GM21529 (cell line): ENCODE results near the gene MTMR3.

Source experiments
- ATAC-seq: cut with Tn5 transposase; IDR thresholded peaks from one replicate; pipeline ENCODE4 v1.9.1; 2021; ENCODE audit not compliant: unreplicated experiment

The MTMR3 gene

DNA sequence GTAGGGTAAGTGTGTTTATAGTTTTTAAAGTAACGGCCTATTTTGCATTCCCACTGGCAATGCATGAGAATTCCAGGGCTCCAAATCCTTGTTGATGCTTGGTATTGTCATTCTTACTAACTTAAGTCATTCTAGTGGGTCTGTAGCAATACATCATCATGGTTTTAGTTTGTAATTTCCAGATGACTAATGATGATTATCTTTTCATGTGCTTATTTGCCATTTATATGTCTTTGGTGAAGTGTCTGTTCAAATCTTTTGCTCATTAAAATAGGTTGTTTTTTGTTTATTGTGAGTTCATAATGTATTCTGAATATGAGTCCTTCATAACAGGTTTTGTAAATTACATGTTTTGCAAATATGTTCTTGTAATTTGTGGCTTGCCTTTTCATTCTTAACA, 31.2 kb downstream of the MTMR3 start:
- no peak for ATAC-seq

DNA sequence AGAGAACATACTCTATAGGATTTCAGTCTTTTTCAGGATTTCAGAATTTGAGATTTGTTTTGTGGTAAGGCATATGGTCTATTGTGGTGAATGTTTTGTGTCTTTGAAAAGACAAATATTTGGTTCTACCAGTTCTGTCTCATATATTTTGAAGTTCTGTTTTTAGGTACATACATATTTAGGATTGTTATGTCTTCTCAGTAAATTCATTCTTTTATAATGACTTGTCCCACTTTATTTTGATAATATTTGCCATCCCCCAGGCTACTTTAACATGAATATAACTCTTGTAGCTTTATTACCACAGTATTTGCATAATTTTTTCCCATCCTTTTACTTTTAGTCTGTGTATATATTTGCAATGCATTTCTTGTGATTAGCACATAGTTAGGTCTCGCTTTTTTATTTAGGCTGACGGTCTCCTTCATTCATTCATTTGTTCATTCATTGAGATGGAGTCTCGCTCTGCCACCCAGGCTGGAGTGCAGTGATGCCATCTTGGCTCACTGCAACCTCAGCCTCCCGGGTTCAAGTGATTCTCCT, 32.1 kb downstream of the MTMR3 start:
- no peak for ATAC-seq

DNA sequence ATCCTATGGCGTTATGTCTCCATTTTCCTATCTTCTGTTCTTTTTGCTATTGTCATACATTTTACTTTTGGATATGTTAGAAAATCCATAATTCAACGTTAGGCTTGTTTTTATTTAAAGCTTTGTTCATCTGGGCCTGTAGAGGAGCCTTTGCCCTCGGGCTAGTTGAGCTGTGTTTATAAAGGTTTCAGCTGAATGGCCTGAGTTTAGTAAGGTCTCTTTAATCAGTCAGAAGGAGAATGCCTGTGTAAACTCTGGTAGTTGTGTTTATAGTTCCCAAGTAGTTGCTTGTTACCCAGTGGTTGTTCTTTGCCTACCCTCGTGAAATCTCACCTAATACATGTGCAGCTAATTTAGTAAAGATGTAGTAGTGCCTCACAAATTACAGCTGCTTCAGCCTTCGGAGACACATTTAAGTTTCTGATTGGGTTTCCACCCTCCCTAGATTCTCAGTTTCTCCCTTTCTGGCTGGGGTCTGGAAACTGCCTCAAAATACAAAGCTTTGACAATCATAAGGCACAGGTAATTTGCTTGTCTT, 33.1 kb downstream of the MTMR3 start:
- no peak for ATAC-seq

DNA sequence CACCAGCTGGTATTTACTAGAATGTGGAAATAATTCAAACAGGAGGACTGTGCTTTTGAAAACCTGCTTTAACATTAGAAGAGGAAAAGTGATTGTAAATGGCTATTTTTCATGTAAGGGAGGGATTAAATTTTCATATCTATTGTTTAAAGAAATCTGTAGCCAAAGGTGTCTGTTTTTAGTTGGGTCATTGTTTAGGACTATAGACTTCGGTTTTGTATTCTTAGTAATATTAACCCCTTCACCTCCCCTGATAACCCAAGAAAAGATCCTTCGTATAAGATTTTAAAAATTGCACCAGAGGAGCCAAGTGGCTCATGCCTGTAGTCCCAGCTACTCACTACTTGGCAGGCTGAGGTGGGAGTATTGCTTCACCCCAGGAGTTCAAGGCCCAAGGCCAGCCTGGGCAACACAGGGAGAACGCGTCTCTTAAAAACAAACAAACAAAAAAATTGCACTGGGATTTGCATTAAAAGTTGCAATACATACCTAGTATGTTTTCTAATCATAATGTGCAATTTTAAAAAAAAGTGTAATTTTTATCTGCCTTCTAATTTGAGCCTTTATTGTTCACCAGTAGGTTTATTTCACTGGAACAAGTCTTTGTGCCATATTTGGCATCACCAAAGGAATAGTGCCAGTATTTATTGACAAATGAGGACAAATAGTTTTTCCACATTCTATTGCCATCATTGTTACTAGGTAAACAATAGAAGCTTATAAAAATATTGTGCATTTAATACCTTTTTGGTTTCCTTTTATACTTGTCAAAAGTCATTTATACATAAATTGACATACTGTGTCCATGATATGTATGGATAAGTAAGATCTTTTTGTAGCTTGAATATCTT, 34.3 kb downstream of the MTMR3 start:
- no peak for ATAC-seq

DNA sequence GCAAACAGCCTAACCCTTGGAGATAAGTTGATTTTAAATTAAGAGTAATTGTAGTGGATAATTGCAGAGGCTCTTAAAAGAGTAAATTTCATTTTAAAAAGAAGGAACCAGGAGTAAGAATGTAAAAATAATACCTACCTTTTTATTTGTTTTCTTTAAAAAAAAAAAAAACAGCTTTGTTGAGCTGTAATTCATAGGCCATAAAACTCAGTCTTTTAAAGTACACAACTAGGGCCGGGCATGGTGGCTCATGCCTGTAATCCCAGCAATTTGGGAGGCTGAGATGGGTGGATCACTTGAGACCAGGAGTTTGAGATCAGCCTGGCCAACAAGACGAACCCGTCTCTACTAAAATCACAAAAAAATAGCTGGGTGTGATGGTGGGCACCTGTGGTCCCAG, 42.4 kb downstream of the MTMR3 start:
- no peak for ATAC-seq

DNA sequence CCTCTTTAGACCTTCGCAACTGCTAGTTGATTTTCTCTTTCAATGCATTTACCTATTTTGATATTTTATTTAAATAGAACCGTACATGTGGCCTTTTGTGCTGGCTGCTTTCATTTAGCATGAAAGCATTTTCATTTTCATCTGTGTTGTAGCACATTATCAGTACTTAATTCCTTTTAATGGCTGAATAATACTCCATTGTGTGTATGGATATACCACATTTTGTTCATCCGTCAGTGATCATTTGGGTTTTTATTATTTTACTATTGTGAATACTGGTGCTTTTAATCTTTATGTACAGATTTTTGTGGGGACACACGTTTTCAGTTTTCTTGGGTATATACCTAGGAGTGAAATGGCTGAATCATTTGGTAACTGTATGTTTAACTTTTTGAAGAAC, 43.1 kb downstream of the MTMR3 start:
- no peak for ATAC-seq

DNA sequence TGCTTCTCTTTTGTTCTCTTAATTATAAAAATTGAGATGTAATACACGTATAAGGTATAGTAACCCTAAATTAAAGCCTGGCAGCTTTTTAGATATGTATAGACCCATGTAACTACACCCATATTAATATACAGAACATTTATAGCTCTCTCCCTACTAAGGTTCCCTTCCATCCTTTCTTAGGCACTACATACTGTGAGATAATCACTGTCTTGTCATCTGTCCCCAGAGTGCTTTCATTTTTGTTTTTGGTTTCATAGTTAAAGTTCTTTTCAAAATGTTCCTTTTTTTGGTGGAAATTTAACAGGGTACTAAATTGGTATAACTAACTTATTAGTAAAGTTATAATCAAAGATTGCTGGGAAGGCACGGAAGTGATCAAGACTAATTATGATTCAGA, 49.2 kb downstream of the MTMR3 start:
- no peak for ATAC-seq

DNA sequence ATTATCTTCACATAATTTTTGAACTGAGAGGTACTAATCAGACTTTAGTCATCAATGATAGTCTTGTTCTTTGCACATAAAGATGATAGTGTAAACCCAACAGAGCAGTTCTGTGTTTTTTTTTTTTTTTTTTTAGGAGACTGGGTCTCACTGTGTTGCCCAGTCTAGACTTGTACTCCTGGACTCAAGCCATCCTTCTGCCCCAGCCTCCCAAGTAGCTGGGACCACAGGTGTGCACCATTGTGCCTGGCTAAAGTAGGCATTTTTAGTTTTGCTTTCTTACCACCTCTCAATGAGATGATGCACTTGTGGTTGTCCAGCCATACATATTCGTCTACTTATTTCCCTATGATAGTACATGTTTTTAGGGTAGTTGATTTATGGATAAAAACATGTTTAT, 50.6 kb downstream of the MTMR3 start:
- ATAC-seq = no peak

DNA sequence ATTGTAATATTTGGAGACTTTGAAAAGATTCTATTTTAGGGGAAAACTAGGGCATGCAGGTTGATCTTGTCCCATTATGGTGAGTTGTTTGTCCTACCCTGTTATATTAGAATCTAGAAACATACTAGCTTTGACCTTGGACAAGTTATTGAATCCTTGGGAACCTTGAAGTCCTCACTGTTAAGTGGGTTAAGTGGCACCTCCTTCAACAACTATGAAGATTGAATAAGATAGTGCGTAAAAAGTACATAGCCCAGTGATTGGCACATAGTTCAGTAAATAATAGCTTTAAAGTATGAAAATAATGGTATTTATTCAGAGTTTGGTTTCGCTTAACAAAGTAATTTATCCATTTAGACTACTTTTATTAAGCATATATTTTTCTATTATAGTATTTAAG, 51.6 kb downstream of the MTMR3 start:
- no peak for ATAC-seq

DNA sequence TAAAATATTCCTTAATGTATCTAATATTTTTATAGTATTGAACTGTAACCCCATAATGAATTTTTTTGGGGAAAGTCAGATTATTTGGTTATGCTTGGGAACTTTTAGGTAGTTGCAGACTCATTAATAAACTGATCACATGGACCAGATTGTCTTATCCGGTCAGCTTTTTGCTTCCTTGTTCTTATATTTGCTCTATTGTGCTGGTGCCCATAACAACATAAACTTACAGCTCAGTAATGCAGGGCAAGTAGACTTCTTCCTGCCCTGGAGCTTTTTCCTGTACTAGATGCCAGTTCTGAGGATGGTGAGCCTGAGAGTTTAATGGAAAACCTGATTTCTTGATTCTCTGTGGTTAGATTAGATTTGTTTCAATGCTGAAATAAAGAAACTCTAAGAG, 53.2 kb downstream of the MTMR3 start:
- no peak for ATAC-seq

DNA sequence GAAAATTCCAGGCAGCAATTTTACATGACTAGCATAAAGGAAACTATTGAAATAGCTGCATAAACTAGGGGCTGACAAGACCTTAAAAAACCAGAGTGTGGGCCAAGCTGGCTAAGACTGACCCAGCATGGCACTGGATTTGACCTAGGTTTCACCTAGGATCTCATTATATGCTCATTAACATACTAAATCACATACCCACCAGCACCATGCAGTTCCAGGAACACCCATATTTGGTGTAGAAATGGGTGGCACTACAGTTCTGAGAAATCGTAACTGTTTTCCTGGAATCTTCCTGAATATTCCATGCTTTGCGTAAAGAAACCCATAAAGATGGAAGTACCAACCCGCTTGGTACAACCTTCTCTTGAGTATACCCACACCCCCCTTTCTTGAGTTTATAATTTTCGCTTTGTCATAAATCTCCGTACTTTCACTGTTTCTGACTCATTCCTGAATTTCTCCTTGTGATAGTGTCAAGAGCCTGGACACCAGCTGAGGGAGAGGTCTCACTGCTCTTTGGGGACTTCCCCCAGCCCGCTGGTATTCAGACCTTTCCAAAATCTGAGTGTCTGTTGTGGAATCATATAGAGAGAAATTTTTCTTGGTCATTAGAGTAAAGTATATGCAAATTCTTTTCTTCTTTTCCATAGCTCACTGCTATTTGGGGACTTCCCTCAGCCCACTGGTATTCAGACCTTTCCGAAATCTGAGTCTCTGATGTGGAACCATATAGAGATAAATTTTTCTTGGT, 55.1 kb downstream of the MTMR3 start:
- peak; percentile 73 for ATAC-seq

DNA sequence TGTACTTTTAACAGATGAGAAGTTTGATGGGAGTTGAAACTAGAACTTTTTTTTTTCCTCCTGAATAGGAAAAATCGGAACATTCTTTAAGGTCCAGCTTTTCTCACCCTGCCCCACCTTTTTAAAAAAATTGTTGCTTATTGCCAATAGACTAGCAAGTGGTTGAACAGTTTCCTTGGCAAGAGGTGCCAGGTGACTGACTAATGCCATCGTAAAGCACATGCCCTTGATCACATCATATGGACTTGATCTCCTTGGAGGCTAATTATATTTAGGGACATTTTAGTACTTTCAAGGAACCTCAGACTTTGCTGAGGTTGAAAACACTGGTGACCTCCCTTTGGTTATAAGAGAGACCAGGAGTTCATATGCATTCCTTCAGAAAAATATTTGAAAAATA, 57.6 kb downstream of the MTMR3 start:
- ATAC-seq = no peak

DNA sequence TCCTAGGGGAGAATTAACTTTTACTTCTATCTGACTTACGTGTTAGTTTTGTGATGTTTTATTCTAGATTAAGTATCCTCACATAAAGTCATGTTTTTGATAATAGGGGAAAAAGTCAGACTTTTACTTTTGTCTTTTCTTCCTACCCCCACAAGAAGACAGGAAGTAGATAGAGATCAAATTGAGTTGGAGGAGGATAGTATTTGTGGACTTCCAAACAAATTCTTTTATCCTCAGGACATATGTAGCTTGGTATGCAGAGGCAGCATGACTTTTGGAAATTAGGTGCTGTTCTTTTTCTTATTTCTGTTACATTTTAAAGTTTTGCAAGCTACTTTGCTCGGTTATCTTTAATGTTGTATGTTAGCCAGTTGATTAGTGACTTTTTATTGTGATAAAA, 61.4 kb downstream of the MTMR3 start:
- ATAC-seq = no peak

DNA sequence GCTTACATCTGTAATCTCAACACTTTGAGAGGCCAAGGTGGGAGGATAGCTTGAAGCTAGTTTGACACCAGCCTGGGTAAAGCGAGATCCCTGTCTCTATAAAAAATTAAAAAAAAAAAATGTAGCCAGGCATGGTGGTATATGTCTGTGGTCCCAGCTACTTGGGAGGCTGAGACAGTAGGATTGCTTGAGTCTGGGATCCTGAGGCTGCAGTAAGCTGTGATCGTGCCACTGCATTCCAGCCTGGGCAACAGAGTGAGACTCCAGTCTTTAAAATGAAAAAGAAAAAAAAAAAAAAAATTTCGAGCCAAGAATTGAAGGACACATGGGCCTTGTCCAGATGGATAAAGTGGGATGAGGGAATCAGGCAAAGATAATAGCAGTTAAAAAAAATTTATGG, 62.5 kb downstream of the MTMR3 start:
- no peak for ATAC-seq

DNA sequence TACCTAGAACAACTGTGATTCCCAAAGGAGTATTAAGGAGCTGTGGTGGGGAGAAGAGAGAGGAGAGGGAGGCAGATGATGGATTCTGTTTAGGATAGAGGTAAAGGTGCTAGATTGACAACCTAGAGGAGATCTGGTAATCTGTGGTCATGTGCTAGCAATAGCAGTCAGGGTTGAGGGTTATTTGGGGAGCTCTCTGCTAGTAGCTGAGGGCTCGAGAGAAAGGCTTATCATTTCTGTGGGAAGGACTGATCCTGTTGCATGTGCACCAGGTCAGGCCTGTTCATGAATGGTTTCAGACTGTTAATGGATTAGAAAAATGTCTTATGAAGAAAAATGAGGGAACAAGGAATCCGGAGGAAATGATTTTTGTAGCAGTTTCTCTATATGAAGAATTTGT, 63.2 kb downstream of the MTMR3 start:
- ATAC-seq = no peak

DNA sequence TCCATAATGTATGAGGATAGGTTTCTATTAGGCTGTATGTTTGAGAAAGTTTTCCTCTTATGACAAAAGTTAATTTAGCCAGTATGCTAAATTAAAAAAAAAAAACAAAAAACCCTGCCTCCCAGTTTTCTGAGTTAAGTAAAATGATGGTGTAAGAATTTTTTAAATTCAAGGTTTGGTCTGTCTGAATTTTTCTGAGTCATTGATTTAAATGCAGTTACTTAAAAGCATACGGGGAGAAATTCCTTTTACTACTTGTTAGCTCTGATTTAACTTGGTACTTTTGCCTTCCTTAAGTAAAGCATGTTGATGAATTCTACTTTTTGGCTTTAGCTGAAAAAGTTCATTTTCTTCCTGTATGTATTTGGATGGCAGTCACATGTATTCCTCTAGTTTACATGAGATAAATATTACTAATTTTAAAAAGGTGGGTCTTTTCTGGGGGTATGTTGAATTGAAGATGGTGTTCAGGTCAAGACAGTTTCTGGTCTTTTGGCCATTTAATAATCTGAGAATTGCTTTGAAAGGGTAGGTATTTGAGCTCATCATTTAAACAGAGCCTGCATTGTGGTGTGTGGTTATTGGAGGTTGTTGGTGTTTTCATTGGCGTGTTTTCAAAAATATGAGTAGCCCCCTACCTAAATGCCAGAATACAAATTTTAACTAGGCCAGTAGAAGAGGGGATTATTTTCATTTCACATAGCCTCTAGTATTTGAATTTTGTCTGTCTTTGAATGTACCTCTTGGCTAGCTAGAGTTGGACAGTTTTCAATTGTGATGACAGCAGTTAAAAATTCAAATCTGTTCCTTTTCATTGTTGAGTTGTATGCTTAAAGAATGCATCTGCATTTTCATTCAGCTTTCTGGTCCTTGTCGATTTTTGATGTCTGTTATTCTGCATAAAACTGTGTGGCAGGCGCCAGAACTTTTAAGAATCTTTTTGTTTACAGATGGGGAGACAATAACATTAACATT, 64.7 kb downstream of the MTMR3 start:
- ATAC-seq = no peak

DNA sequence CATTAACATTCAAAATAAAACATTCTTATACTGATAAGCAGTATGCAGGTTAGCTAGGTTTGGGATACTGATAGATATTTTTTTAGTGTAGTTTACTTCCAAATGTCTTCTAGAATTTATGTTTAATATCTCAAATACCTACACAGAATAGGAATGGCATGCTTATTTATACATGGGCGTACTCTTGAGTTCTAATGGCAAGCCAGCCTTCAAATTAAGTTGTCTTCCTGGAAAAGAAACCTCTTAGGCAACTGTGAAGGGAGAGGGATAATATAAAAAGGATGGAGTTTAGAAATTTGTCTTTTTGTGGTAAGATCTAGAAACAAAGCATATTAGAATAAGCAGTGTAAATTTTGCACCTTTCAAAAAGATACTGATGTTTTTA, 65.4 kb downstream of the MTMR3 start:
- ATAC-seq = no peak

DNA sequence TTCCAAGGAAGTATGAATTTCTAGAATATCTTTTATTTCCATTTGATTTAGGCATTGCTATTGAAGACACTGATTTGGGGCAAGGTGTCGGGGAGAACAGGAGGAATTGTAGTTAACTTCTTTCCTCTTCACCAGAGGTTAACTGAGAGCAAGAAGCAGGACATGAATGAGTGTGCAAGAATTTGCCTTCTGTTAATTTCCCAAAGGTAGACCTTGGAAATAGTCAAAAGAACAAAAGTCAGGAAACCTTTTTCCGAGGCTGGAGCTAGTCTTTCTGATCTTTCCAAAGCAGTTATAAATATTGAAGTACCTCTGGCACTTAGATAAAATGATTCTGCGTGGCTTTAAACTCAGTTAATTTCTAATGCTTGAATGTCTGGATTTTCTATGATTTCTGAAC, 66.9 kb downstream of the MTMR3 start:
- ATAC-seq = no peak

DNA sequence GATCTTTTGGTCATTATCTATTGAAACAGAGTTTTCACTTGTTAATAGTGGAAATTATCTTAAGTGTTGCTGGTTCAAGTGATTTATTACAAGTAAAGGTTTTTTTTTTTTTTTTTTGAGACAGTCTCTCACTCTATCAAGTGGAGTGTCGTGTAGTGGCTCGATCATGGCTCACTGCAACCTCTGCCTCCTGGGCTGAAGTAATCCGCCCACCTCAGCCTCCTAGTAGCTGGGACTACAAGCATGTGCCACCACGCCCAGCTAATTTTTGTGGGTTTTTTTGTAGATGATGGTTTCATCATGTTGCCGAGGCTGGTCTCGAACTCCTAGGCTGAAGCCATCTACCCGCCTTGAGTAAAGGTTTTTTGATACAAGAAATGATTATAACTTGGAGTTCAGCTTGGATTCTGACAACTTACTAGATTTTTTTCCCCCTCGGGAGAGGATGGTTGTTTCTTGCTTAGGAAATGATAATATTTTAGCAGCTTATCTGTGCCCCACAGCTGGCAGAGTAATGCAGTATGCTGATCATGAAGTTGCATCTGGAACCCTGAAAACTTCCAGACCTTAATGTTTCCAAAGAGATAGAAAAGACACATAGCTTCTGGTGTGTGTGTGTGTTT, 68.9 kb downstream of the MTMR3 start:
- no peak for ATAC-seq

DNA sequence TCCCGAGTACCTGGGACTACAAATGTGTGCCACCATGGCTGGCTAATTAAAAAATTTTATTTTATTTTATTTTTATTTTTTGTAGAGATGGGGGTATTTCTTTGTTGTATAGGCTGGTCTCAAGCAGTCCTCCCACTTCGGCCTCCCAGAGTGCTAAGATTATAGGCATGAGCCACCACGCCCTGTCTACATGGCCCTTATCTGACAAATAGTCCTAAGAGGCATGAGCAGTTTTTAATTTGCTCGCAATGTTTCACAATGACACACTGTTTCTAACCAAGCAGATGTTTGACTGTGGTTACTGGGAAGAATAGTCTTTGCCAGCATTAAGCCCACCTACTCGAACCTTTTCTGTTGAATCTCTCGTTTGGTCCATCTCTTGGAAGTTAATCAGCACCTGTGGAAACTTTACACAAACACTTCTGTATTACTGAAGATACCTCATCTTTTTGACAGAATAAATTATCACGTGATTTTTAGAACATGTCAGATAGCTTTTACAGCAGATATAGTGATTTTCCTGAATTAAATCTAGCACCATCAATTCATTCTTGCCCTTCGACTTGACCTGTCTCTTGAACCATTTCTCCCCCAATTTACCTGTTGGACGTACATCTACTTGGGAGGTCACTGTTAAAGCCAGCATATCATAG, 71.4 kb downstream of the MTMR3 start:
- no peak for ATAC-seq
